Stimulated activated CD8-positive, alpha-beta memory T cell treated with anti-CD3 and anti-CD28 coated beads, Interleukin-4, amount 100 ng/mL, for 4 hours (primary cell): ENCODE measurements around the gene ARL13B.

Experiments
- DNase-seq, 2 donors: peaks; one replicate each; pipeline ENCODE4 v3.0.0-alpha.2; 2020; ENCODE audit warnings: low read depth in 2 of 2, low spot score in 1 of 2

ARL13B gene

GRCh38 chr3:94099311-94099710, 119.4 kb downstream of the ARL13B start:
- no peak for DNase-seq

- no peak for DNase-seq
Measured at GRCh38 chr3:94101860-94102259, 121.9 kb downstream of the ARL13B start.
